IMR-90 (cell line): ENCODE data around the gene SIK3. TPM values are rescaled to one million over a fixed set of nuclear protein-coding genes. Genes with fewer than 3 reads are reported as not detected.
A peak's percentile ranks its signal among the peaks of the same experiment; 100 is the strongest.

Experiments
- ATAC-seq: fragments of 200-7000 bp; cut with Tn5 transposase; 2 replicates; pipeline ENCODE4 v1.9.1; 2020; ENCODE audit warnings: low read depth, mild to moderate bottlenecking, moderate library complexity
- BruUV-seq: library from RNA; stranded (reverse); fragments of 400-500 nt; replicated peaks from 2 replicates; lab custom pipeline; 2021; lab: Mats Ljungman, UMichigan
- CTCF ChIA-PET: fragments of 300-600 bp; formaldehyde crosslinking; extraction: SDS; loops from one replicate; lab custom pipeline; 2021; ENCODE audit warnings: antibody characterized with exemption; lab: Yijun Ruan, JAX
- POLR2A ChIA-PET: fragments of 300-600 bp; sonication (Branson Sonifier 250); formaldehyde crosslinking; loops from one replicate; lab custom pipeline; 2022; ENCODE audit warnings: antibody characterized with exemption; ENCODE audit not compliant: unreplicated experiment; lab: Charles Lee
- DNase-seq: peaks from one replicate; pipeline ENCODE4 v3.0.0; 2013
- H2AFZ ChIP-seq: replicated peaks from 2 replicates; pipeline ENCODE3; 2013; ENCODE audit warnings: low read length, mild to moderate bottlenecking; ENCODE audit not compliant: poor library complexity
- H2AK5ac ChIP-seq: 2 replicates; pipeline ENCODE4 v1.6.1; 2013; ENCODE audit warnings: low read depth, low read length, inconsistent platforms
- H2AK9ac ChIP-seq: replicated peaks from 2 replicates; pipeline ENCODE3; 2013; ENCODE audit warnings: mild to moderate bottlenecking, low read depth, low read length, moderate library complexity; ENCODE audit not compliant: poor library complexity
- H2BK120ac ChIP-seq: 2 replicates; pipeline ENCODE4 v1.6.1; 2013; ENCODE audit warnings: low read depth, low read length, inconsistent platforms
- H2BK15ac ChIP-seq: 3 replicates; pipeline ENCODE4 v1.6.1; 2013; ENCODE audit warnings: low read depth, low read length, inconsistent platforms
- H2BK20ac ChIP-seq: 2 replicates; pipeline ENCODE4 v1.6.1; 2013; ENCODE audit warnings: low read depth, mild to moderate bottlenecking, inconsistent platforms, low read length, moderate library complexity
- H2BK5ac ChIP-seq: 2 replicates; pipeline ENCODE4 v1.6.1; 2013; ENCODE audit warnings: mild to moderate bottlenecking, low read depth, low read length, inconsistent platforms; ENCODE audit not compliant: poor library complexity, severe bottlenecking
- H3K14ac ChIP-seq: replicated peaks from 2 replicates; pipeline ENCODE4 v1.6.1; 2013; ENCODE audit warnings: low read depth, low read length, inconsistent platforms
- H3K18ac ChIP-seq: 2 replicates; pipeline ENCODE4 v1.6.1; 2013; ENCODE audit warnings: low read depth, low read length, control low read depth
- H3K23ac ChIP-seq: 2 replicates; pipeline ENCODE4 v1.6.1; 2013; ENCODE audit warnings: low read depth, low read length, inconsistent platforms
- H3K27ac ChIP-seq: 2 replicates; pipeline ENCODE4 v1.5.1; 2013; ENCODE audit warnings: mild to moderate bottlenecking, control low read depth, low read length; ENCODE audit not compliant: insufficient read depth
- H3K27me3 ChIP-seq: 2 replicates; pipeline ENCODE4 v1.6.1; 2013; ENCODE audit warnings: low read length; ENCODE audit not compliant: control insufficient read depth, insufficient read depth
- H3K36me3 ChIP-seq: 2 replicates; pipeline ENCODE4 v1.6.1; 2013; ENCODE audit warnings: low read length, mixed read lengths; ENCODE audit not compliant: control insufficient read depth, insufficient read depth
- H3K4ac ChIP-seq: 2 replicates; pipeline ENCODE4 v1.6.1; 2013; ENCODE audit warnings: low read depth, low read length, inconsistent platforms
- H3K4me1 ChIP-seq: 2 replicates; pipeline ENCODE4 v1.6.1; 2013; ENCODE audit warnings: low read length, mixed read lengths; ENCODE audit not compliant: control insufficient read depth, insufficient read depth
- H3K4me2 ChIP-seq: 2 replicates; pipeline ENCODE4 v1.6.1; 2013; ENCODE audit warnings: low read depth, mild to moderate bottlenecking, control low read depth, low read length, moderate library complexity
- H3K4me3 ChIP-seq: 2 replicates; pipeline ENCODE4 v1.5.1; 2013; ENCODE audit warnings: low read depth, mild to moderate bottlenecking, control low read depth, low read length, moderate library complexity; ENCODE audit not compliant: insufficient read depth
- H3K56ac ChIP-seq: 2 replicates; pipeline ENCODE4 v1.6.1; 2013; ENCODE audit warnings: low read length, inconsistent platforms; ENCODE audit not compliant: insufficient read depth; ENCODE audit errors: extremely low read depth
- H3K79me1 ChIP-seq, 2 experiments: 2 replicates each; pipeline ENCODE4 v1.6.1; 2013; ENCODE audit warnings: low read length in 2 of 2, inconsistent platforms in 1 of 2, low read depth in 1 of 2
- H3K9ac ChIP-seq: 2 replicates; pipeline ENCODE4 v1.6.1; 2013; ENCODE audit warnings: low read depth, low read length, control low read depth
- H3K9me1 ChIP-seq: 2 replicates; pipeline ENCODE4 v1.6.1; 2013; ENCODE audit warnings: low read length, inconsistent platforms; ENCODE audit not compliant: insufficient read depth
- H3K9me3 ChIP-seq: 2 replicates; pipeline ENCODE4 v1.6.1; 2013; ENCODE audit warnings: low read length; ENCODE audit not compliant: control insufficient read depth, insufficient read depth
- H4K20me1 ChIP-seq: 2 replicates; pipeline ENCODE4 v1.6.1; 2013; ENCODE audit warnings: low read length, inconsistent platforms; ENCODE audit not compliant: insufficient read depth
- H4K5ac ChIP-seq: 2 replicates; pipeline ENCODE4 v1.6.1; 2013; ENCODE audit warnings: mild to moderate bottlenecking, low read depth, low read length, control low read depth
- H4K8ac ChIP-seq, 2 experiments: 2 replicates each; pipeline ENCODE4 v1.6.1; 2013; ENCODE audit warnings: low read depth in 2 of 2, low read length in 2 of 2, control low read depth in 1 of 2, inconsistent platforms in 1 of 2
- H4K91ac ChIP-seq: 2 replicates; pipeline ENCODE4 v1.6.1; 2013; ENCODE audit warnings: low read depth, low read length, inconsistent platforms; ENCODE audit not compliant: insufficient read depth
- CEBPB ChIP-seq: IDR thresholded peaks from 2 replicates; pipeline ENCODE4 v1.6.1; 2012; ENCODE audit warnings: low read depth, low read length, improper control_type of control experiment
- MXI1 ChIP-seq: IDR thresholded peaks from 2 replicates; pipeline ENCODE4 v1.6.1; 2012; ENCODE audit warnings: low read depth, mild to moderate bottlenecking, low read length, moderate library complexity, borderline replicate concordance
- WGBS, 2 experiments: methylation state at CpG; one replicate each; pipeline versions ENCODE4 v1.1.5 to v1.1.7; 2013; ENCODE audit warnings: missing lambda C conversion rate in 2 of 2; ENCODE audit not compliant: insufficient read length in 1 of 2; ENCODE audit errors: extremely low coverage in 2 of 2; 5-methylcytosine and 5-hydroxymethylcytosine counted together
- dilution Hi-C: fragments of 300-500 bp; cut with HindIII; formaldehyde crosslinking; loops from one replicate; pipeline ENCODE4 v1.14.3; 2018; ENCODE audit warnings: low sequenced_read_pairs; ENCODE audit not compliant: unreplicated experiment
- in situ Hi-C: fragments of 300-500 bp; cut with MboI; formaldehyde crosslinking; loops from 3 replicates; pipeline ENCODE4 v1.14.3; 2019; ENCODE audit warnings: low sequenced_read_pairs, inconsistent platforms, mixed read lengths
- intact Hi-C: fragments of 100-400 bp; cut with micrococcal nuclease; formaldehyde crosslinking; loops from 2 replicates; pipeline ENCODE4 v1.10.0; 2022
- polyA plus RNA-seq, 3 experiments: library from polyadenylated mRNA; depleted of rRNA; stranded (reverse); fragments of >200 nt; gene quantifications; 2 replicates each; pipeline ENCODE4 v1.2.3, GENCODE V29; 2012; ENCODE audit warnings: low replicate concordance in 1 of 3
- total RNA-seq: library from RNA; depleted of rRNA; stranded (reverse); fragments of >200 nt; gene quantifications from 2 replicates; pipeline ENCODE4 v1.2.3, GENCODE V29; 2012

Gene SIK3
- total and polyA plus RNA-seq, 2 of the 4 experiments (the other 2 are of a cell fraction), result 8.2 to 9.1 TPM

DNA sequence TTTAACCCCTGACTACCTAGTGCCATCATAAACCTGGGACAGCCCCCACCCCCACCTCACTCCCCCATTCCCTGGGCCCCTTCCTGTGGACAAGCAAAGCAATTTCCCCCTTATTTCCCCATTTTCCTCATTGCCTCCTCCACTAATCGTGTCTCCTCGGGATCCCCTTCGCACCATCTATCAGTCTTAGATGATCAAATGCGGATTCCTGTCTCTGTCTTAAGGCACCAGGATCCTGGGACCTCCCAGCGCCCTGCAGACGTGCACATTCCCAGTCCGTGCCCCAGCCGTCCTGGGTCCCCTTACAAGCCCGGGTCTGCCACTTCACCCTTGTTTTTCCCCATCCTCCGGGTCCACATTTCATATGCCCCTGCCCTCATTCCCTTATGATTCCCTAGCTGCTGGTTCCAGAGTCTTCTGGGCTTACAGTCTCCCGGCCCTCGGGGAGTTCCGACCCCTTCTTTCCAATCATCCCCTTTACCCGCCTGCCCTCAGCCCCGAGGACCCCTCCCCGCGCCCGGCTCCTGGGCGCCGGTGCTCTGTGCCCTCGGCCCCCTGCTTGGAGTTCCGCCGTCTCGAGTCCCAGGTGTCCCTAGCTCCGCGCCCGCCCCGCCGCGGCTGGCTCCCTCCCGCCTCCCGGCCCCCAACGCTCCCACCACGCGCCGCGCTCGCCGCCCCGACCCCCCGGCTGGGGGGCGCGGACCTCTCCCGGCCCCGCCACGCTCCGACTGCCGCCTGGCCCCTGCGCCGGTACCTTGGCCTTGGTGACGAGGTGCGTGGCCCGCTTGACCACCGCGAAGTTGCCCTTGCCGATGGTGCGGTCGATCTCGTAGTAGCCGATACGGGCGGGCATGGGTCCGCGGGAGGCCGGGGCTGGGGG lies 599 bp downstream of the SIK3 start:
- Histone ChIP-seq H3K14ac (peak overlapping the region; percentile 80), H2BK20ac (no peak overlapping the region), H2BK15ac (no peak overlapping the region), H3K36me3 (no peaks in the 10 kb centered on the region), H2AFZ (peak overlapping the region; percentile 96), H3K27ac (peak overlapping the region; percentile 96), H3K18ac (peak overlapping the region; percentile 61; the same call in 1 of the 2 replicates), H4K5ac (peak overlapping the region; percentile 30; the same call in 1 of the 2 replicates), H3K23ac (peak overlapping the region; percentile 82), H4K20me1 (peaks cover 42% of the 10 kb centered on the region), H3K4me2 (peak overlapping the region; percentile 84), H3K4me1 (peaks cover 16% of the 10 kb centered on the region), H2BK120ac (peak overlapping the region; percentile 35; the same call in 1 of the 2 replicates), H4K8ac (peak overlapping the region; percentile 46 to 62; a peak in 2 of 4 replicates), H3K9ac (peak overlapping the region; percentile 66), H3K4ac (peak overlapping the region; percentile 82), H2AK9ac (peak overlapping the region; percentile 18), H2BK5ac (peak overlapping the region; percentile 89), H3K9me1 (peaks cover 17% of the 10 kb centered on the region), H3K27me3 (no peaks in the 10 kb centered on the region), H3K56ac (peak overlapping the region; percentile 19; the same call in 1 of the 2 replicates), H4K91ac (peak overlapping the region; percentile 64; the same call in 1 of the 2 replicates), H3K9me3 (no peaks in the 10 kb centered on the region), H2AK5ac (peak overlapping the region; percentile 26; the same call in 1 of the 2 replicates), H3K79me1 (peaks cover 20 to 44% of the 10 kb centered on the region in 2 experiments), H3K4me3 (peak overlapping the region; percentile 98)
- intact Hi-C loops (loop anchor here (1.0 to 5.0 kb wide), 5 partner anchors 70 to 307 kb away; partner anchors contain the start of gene APOA5), in situ Hi-C loops (no loop called here), dilution Hi-C loops (no loop called here)
- BruUV-seq, result no TSS peak
- TF ChIP-seq CEBPB (no peak), MXI1 (peak; percentile 50; the same call in 1 of the 2 replicates)
- POLR2A ChIA-PET, result interaction anchor here (0.5 to 0.6 kb wide), 2 partner anchors 73 to 111 kb away, joined by 4 to 5 read pairs; no protein-coding TSS in a partner anchor
- peak; percentile 43 for ATAC-seq
- 1% methylated on average over 19 of the region's 65 CpGs; no CpG with 5 or more reads in 1 of the 2 experiments for WGBS, 2 experiments
- no peak for DNase-seq
- CTCF ChIA-PET, result interaction anchor here (1.6 to 3.0 kb wide), 3 partner anchors 52 to 306 kb away, joined by 4 to 22 read pairs (median 8); partner anchors contain the start of gene APOA5
